ENCODE data around the gene FLT3LG. TPM values are rescaled to one million over a fixed set of nuclear protein-coding genes. Genes with fewer than 3 reads are reported as not detected.

FLT3LG gene
- total RNA-seq, 3 donors from 2014 or later: 3.3 to 14.8 (median 7.8) TPM

GRCh38 chr19:49486710-49487276, 12.8 kb downstream of the FLT3LG start:
- intact Hi-C loops (cut with DNase I, micrococcal nuclease): no loop called here
- Histone ChIP-seq H3K4me3 (no peak overlapping the region), H3K4me1 (ENCODE audit: low read depth) (peaks cover 21% of the 10 kb centered on the region), H3K9me3 (no peaks in the 10 kb centered on the region), H3K36me3 (ENCODE audit: low read depth) (peaks cover 15% of the 10 kb centered on the region)
- DNase-seq: no peak
- ATAC-seq: no peak
- TF ChIP-seq, protein P1, sequence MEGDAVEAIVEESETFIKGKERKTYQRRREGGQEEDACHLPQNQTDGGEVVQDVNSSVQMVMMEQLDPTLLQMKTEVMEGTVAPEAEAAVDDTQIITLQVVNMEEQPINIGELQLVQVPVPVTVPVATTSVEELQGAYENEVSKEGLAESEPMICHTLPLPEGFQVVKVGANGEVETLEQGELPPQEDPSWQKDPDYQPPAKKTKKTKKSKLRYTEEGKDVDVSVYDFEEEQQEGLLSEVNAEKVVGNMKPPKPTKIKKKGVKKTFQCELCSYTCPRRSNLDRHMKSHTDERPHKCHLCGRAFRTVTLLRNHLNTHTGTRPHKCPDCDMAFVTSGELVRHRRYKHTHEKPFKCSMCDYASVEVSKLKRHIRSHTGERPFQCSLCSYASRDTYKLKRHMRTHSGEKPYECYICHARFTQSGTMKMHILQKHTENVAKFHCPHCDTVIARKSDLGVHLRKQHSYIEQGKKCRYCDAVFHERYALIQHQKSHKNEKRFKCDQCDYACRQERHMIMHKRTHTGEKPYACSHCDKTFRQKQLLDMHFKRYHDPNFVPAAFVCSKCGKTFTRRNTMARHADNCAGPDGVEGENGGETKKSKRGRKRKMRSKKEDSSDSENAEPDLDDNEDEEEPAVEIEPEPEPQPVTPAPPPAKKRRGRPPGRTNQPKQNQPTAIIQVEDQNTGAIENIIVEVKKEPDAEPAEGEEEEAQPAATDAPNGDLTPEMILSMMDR (IDR thresholded peaks at IDR 0.05): no peak

DNA sequence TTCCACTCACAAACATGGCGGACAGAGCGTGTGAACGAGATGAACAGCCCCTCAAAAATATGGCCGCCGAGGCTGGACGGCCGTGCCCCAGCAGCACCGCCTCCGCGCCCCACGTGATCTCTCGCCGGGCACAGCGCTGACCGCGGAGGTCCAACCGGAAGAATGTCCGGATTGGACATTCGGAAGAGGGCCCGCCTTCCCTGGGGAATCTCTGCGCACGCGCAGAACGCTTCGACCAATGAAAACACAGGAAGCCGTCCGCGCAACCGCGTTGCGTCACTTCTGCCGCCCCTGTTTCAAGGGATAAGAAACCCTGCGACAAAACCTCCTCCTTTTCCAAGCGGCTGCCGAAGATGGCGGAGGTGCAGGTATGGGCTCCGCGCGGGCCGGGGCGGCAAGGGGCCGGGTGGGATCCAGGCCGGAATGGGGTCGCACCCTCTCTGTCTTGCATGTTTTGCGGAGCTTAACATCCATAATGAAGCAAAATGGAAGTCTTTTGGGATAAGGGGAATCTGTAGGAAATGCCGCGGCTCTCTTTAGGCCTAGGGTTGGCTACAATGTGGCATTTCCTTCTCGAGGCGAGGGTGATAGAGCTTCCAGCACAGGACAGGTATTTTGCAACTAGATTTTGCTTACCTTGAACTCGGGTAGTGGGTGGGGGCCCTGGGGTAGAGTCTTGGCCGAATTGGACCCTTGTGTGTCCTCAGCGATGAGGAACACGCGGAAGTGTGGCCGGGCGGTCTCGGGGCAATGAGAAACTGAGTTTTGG, 13.4 kb downstream of the FLT3LG start, which contains the start of gene RPL13A:
TSS of gene RPL13A (plus strand) at position 332 of the 769 bp plus-strand sequence. CDS start at position 354, 22 bp downstream.
- H3K36me3 ChIP-seq (ENCODE audit: low read depth): peaks cover 15% of the 10 kb centered on the region
- intact Hi-C loops (cut with DNase I, micrococcal nuclease): no loop called here
- DNase-seq: peak; percentile 99 to 100 (median 100)
- TF ChIP-seq, protein P1 (IDR thresholded peaks at IDR 0.05): peak; percentile 13
- peaks cover 21% of the 10 kb centered on the region for H3K4me1 ChIP-seq (ENCODE audit: low read depth)
- peak within 1 kb of the TSS; percentile 88 for H3K4me3 ChIP-seq
- H3K9me3 ChIP-seq: no peaks in the 10 kb centered on the region
- peak; percentile 96 for ATAC-seq

DNA sequence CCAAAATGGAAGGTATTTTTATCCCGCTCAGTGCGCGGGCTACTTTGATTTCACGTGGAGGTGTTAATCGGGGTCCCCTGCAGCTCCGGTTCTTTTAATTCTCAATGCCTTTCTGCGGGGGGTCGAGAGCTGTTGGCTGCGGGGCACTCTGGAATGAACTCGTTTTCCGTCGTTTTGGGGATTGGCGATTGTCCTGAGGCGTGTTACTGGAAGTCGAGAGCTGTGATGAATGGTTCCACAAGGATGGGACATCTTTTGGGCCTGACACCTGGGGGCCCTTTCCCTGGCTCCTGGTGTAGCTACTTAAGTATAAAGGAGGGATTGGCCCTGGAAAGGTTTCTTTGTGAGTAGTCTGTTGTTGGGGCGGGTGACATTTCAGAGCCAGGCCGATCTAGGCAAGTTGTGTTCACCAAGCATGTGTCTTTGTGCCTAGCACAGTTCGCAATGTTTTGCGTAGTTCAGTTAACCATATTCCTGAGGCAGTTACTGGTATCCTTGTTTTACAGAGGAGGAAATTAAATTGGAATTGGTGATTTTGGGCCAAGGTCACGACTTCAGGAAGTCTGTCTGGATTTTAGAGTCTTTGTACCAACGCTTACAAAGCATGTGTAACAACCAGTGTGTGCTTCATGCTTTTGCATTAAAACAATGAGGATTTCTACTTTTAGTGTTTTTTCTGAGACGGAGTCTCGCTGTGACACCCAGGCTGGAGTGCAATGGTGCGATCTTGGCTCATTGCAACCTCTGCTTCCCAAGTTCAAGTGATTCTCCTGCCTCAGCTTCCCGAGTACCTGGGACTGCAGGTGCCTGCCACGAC, 14.2 kb downstream of the FLT3LG start:
- Histone ChIP-seq H3K4me3 (peak overlapping the region; percentile 88), H3K9me3 (no peaks in the 10 kb centered on the region), H3K36me3 (ENCODE audit: low read depth) (peaks cover 15% of the 10 kb centered on the region), H3K4me1 (ENCODE audit: low read depth) (peaks cover 21% of the 10 kb centered on the region)
- intact Hi-C loops (cut with DNase I, micrococcal nuclease): no loop called here
- ATAC-seq (no peak), DNase-seq (no peak)
- TF ChIP-seq, protein P1 (IDR thresholded peaks at IDR 0.05): no peak

DNA sequence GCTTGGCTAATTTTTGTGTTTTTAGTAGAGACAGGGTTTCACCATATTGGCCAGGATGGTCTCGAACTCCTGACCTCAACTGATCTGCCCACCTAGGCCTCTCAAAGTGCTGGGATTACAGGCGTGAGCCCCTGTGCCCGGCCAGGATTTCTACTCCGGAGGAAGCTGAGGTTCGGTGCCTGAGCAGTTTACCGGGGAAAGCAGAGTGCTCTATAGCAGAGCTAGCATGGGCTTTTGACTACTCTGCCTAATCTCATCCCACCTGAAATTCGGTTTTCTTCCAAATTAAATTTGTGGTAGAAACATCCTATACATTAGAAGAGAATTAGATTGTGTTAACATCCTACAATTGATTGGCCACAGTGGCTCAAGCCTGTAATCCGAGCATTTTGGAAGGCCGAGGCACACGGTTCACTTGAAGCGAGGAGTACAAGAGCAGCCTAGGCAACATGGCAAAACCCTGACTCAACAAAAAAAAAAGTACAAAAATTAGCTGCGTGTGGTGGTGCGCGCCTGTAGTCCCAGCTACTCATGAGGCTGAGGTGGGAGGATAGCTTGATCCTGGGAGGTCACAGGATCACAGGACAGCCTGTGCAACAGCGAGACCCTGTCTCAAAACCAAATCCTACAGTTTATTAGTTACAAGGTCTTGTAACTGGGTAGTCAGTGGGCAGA, 15.0 kb downstream of the FLT3LG start:
- ATAC-seq (no peak), DNase-seq (no peak)
- Histone ChIP-seq H3K4me3 (peak overlapping the region; percentile 88), H3K4me1 (ENCODE audit: low read depth) (peaks cover 21% of the 10 kb centered on the region), H3K36me3 (ENCODE audit: low read depth) (peaks cover 15% of the 10 kb centered on the region), H3K9me3 (no peaks in the 10 kb centered on the region)
- TF ChIP-seq, protein P1 (IDR thresholded peaks at IDR 0.05): no peak
- intact Hi-C loops (cut with DNase I, micrococcal nuclease): no loop called here

DNA sequence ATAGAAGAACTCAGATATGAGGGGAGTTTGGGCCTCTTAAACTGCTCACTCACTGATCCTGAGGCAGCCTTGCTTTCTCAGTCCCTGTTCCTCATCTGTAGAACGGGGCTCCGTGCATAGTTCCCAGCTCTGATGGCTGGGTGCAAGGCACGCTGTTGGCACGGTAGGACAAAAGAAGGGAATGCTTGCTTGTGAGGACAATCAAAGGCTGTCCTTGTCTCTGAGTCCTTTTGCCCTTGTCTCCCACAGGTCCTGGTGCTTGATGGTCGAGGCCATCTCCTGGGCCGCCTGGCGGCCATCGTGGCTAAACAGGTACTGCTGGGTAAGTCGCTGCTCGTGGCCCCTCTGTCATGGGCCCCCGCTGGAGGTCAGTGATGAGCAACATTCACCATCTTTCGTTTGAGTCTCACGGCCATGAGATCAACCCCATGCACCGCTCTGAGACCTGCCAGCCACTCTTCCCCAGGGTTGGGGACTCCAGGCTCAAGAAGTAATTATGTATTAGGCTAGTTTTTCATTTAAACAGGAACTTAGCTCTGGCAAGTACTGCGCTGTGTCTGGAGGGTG, 15.7 kb downstream of the FLT3LG start:
- intact Hi-C loops (cut with DNase I, micrococcal nuclease): no loop called here
- H3K4me3 ChIP-seq: no peak overlapping the region
- TF ChIP-seq, protein P1 (IDR thresholded peaks at IDR 0.05): no peak
- H3K36me3 ChIP-seq (ENCODE audit: low read depth): peaks cover 15% of the 10 kb centered on the region
- H3K4me1 ChIP-seq (ENCODE audit: low read depth): peaks cover 21% of the 10 kb centered on the region
- no peak for DNase-seq
- no peak for ATAC-seq
- no peaks in the 10 kb centered on the region for H3K9me3 ChIP-seq
